ENCODE measurements around the gene CASP8AP2. TPM values are rescaled to one million over a fixed set of nuclear protein-coding genes. Genes with fewer than 3 reads are reported as not detected.

The CASP8AP2 gene
- total RNA-seq, 4 donors from 2014 or later, result 8.8 to 17.9 (median 13.7) TPM

GRCh38 chr6:89866024-89866678 is 36.5 kb downstream of the CASP8AP2 start:
- Histone ChIP-seq H3K36me3 (peaks cover 65% of the 10 kb centered on the region), H3K9me3 (peaks cover 8% of the 10 kb centered on the region), H3K4me3 (no peak overlapping the region), H3K27ac (no peak overlapping the region), H3K4me1 (no peaks in the 10 kb centered on the region), H3K27me3 (no peaks in the 10 kb centered on the region)
- no peak for DNase-seq (ENCODE audit: low spot score in 2 of 2)
- TF ChIP-seq POLR2A (IDR thresholded peaks at IDR 0.05) (no peak), CTCF (IDR thresholded peaks at IDR 0.05) (no peak), POLR2AphosphoS5 (IDR thresholded peaks at IDR 0.05) (no peak), EP300 (IDR thresholded peaks at IDR 0.05) (no peak)
- 98% methylated on average over 6 of the region's 6 CpGs for WGBS

GRCh38 chr6:89873721-89874120 is 44.0 kb downstream of the CASP8AP2 start:
- no peak for TF ChIP-seq POLR2A (IDR thresholded peaks at IDR 0.05)
- TF ChIP-seq CTCF (IDR thresholded peaks at IDR 0.05), result no peak
- TF ChIP-seq POLR2AphosphoS5 (IDR thresholded peaks at IDR 0.05), result no peak
- TF ChIP-seq EP300 (IDR thresholded peaks at IDR 0.05), result no peak
- Histone ChIP-seq H3K4me1 (no peaks in the 10 kb centered on the region), H3K4me3 (no peak overlapping the region)

GRCh38 chr6:89874438-89874837 is 44.8 kb downstream of the CASP8AP2 start:
- Histone ChIP-seq H3K4me3 (no peak overlapping the region), H3K27me3 (no peaks in the 10 kb centered on the region), H3K27ac (no peak overlapping the region), H3K36me3 (peaks cover 36% of the 10 kb centered on the region), H3K9me3 (no peaks in the 10 kb centered on the region), H3K4me1 (no peaks in the 10 kb centered on the region)
- no peak for TF ChIP-seq CTCF (IDR thresholded peaks at IDR 0.05)
- no peak for TF ChIP-seq POLR2A (IDR thresholded peaks at IDR 0.05)
- no peak for TF ChIP-seq EP300 (IDR thresholded peaks at IDR 0.05)
- no peak for TF ChIP-seq POLR2AphosphoS5 (IDR thresholded peaks at IDR 0.05)
- DNase-seq (ENCODE audit: low spot score in 2 of 2), result no peak
- WGBS, result 90% methylated on average over 3 of the region's 3 CpGs

More at GRCh38 chr6:89873721-89874120, 44.0 kb downstream of the CASP8AP2 start:
- DNase-seq (ENCODE audit: low spot score in 2 of 2), result no peak
- Histone ChIP-seq H3K36me3 (peaks cover 39% of the 10 kb centered on the region), H3K9me3 (no peaks in the 10 kb centered on the region), H3K27me3 (no peaks in the 10 kb centered on the region), H3K27ac (no peak overlapping the region)

GRCh38 chr6:89886378-89887120 is 56.9 kb downstream of the CASP8AP2 start:
- H3K4me3 ChIP-seq, result no peak overlapping the region
- no peak for DNase-seq (ENCODE audit: low spot score in 2 of 2)
- H3K27me3 ChIP-seq, result peaks cover 26% of the 10 kb centered on the region
- H3K27ac ChIP-seq, result no peak overlapping the region
- no peaks in the 10 kb centered on the region for H3K9me3 ChIP-seq
- H3K4me1 ChIP-seq, result no peaks in the 10 kb centered on the region
- TF ChIP-seq POLR2A (IDR thresholded peaks at IDR 0.05) (no peak), CTCF (IDR thresholded peaks at IDR 0.05) (no peak), POLR2AphosphoS5 (IDR thresholded peaks at IDR 0.05) (no peak), EP300 (IDR thresholded peaks at IDR 0.05) (no peak)
- no peaks in the 10 kb centered on the region for H3K36me3 ChIP-seq
- WGBS, result 95% methylated on average over 36 of the region's 44 CpGs

GRCh38 chr6:89887452-89888137 is 57.9 kb downstream of the CASP8AP2 start:
- Histone ChIP-seq H3K27ac (no peak overlapping the region), H3K4me1 (no peaks in the 10 kb centered on the region), H3K36me3 (no peaks in the 10 kb centered on the region), H3K9me3 (no peaks in the 10 kb centered on the region), H3K27me3 (peaks cover 35% of the 10 kb centered on the region), H3K4me3 (no peak overlapping the region)
- TF ChIP-seq CTCF (IDR thresholded peaks at IDR 0.05), result no peak
- TF ChIP-seq EP300 (IDR thresholded peaks at IDR 0.05), result no peak
- no peak for TF ChIP-seq POLR2A (IDR thresholded peaks at IDR 0.05)
- WGBS, result 32% methylated on average over 12 of the region's 43 CpGs
- no peak for DNase-seq (ENCODE audit: low spot score in 2 of 2)
